Activated CD8-positive, alpha-beta memory T cell treated with anti-CD3 and anti-CD28 coated beads, Interleukin-2, amount 50 U/mL, for 1 hour (primary cell): Measurements from ENCODE around the gene PHF8.

Experiments used
- DNase-seq: peaks from one replicate; pipeline ENCODE4 v3.0.0-alpha.2; 2020; ENCODE audit errors: extremely low read depth

The PHF8 gene

DNA sequence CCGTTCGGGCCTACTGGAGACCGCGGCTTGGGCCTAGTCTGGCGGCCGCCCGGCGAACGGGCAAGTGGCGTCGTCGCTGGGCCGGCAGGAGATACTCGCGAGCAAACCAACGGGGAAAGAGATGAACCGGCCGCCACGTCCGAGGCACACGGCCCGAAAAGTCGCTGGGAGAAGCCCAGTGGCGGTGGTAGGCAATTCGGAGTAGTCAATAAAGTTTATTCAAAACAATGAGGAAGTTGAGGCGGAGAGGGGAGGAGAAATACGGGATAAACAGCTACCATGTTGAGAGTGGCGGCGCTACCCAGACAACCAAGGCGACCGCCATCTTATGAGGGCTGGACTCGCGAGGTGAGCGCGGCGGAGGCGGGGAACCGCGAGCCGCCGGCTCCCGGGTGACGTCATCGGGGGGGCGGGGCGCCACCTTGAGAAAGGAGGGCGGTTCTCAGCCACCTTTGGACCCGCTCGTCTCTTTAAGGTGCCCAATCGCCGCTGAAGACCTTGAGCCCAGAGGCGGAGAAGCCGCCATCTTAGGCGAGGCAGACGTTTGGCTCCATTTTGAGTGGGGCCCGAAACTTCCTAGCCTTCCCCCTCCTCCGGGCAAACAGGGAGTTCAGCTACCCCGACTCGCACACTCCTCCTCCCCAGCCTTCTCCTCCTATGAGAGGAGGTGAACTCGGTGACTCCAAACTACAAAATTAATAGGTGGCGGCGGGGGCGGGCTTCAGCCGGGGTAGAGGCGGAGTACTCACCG is at the start of gene PHF8:
Gene PHF8, minus strand, starts transcription at position 348 of the 751 bp plus-strand sequence. CDS start 1,745 bp downstream, outside the sequence.
- peak; percentile 81 for DNase-seq

DNA sequence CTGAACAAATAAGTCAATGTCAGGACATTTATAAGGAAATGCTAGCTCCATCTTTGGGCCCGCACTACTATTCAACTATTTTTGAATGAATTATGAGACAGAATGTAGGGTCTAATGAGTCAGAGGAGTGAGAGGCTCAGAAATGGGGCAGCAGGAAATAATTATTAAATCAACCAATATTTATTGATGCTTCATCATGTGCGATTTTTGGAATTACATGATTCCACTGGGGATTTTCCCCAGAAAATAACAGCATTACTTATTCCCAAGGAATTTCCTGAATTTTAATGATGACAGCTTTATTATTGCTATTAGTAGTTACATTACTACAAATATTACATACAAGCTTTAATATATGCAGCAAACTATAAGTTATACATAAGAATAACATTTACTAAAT is 49.3 kb upstream of the PHF8 start:
- DNase-seq: no peak

DNA sequence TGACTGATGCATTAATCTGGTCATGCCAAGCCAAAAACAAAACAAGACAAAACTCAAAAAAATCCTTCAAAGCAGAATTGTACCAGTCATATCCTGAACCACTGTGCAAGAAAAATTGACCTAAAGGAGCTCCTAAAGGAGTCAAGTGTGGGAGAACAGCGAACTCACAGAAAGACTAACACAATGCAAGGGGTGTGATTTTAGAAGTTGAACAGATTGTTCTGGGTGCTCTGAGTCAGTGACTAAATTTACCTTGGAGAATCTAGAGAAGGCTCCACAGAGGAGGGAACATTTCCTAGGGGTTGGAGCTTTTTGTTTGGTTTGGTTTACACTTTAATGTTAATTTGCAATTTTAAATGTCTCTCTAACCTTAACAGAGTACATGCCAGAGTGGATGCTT is 48.9 kb upstream of the PHF8 start:
- no peak for DNase-seq

DNA sequence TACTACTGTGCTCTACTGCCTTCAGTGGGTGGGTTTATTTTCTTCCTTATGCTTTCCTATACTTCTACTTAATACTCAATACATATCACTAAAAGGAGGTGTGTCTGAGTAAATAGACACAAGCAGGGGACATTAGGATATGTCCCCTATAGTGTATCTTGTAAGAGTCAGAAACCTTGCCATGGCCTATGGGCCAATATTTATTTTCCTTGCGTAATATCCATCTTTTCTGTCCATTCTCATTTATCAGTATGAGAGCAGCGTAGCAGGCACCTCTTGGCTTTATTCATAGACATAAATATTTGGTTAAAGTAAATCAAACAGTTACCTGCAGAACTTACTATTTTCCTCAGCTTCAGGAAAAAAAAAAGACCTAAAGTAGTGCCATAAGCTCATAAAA is 46.6 kb upstream of the PHF8 start:
- no peak for DNase-seq

DNA sequence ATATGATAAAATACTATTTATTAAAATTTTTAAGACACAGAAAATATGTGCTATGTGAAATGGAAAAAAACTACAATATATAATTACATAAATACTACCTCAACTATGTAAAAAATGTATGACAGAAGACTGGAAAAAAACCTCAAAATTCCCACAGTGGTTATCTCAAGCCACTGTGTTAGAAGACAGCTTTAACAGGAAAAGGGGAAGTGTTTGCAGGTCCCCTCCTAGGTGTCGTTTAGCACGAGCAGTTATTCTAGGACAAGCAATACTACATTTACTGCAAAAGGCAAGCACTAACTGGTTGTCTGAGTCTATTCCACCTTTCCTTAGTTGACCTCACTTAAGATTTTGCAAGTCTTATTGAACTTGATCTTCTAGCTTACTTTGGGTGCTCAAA is 44.9 kb upstream of the PHF8 start:
- no peak for DNase-seq

DNA sequence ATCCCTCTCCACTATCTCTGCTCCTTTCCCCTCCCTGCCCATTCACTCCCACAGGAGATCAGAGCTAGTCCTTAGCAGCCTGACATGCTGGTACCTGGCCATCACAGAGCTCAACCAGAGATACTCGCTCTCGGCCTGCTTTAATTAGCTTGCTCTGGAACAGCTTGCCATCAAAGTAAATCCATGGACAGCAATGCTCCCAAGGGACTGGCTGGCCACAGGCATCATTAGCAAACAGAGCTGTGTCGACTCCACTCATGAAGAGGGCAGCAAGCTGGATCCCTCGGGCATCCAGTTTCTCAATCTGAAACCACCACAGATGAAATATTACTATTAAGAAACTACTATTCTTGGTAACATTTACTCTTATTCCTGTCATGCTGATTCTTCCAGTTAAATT is 43.4 kb upstream of the PHF8 start:
- no peak for DNase-seq

DNA sequence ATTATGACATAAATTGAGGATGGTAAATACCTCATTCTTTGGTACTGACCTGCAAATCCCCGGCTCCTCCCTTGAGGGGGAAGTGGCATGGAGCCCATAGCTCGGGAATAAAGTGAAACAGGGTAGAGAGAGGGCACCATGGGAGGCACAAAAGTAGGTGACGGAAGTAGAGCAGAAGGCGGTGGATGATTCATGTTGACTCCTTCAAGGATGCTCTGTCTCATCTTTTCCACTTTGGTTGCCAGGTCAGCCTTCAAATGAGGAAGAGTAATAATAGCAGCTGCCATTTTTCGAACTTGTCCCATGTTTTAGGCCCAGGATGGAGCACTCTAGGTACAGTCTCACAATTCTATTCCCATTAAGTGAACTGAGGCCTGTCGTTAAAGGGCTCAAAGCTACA is 41.4 kb upstream of the PHF8 start:
- DNase-seq: no peak

DNA sequence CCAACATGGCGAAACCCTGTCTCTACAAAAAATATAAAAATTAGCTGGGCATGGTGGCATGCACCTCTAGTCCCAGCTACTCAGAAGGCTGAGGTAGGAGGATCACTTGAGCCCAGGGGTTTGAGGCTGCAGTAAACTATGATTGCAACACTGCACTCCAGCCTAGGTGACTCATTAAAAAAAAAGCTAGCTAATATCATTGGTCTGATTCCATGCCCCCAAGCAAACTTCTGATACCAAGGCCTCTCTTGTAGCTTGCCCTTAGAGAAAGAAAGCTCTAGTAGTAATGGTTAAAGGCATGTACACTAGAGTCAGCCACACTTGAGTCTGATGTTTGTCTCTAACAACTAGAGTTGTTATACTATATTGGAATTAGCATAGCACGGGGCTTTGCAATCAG is 32.6 kb upstream of the PHF8 start:
- no peak for DNase-seq

DNA sequence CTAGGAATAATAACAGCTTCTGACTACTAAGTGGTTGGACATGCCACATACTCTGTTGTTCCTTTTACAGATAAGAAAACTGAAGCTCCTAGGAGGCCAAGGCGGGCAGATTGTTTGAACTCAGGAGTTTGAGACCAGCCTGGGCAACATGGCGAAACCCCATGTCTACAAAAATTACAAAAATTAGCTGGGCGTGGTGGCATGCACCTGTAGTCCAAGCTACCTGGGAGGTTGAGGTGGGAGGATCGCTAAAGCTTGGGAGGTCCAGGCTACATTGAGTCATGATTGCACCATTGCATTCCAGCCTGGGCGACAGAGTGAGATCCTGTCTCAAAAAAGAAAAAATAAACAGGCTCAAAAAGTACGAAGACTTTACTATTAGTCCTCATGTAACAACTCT is 30.6 kb upstream of the PHF8 start:
- no peak for DNase-seq

DNA sequence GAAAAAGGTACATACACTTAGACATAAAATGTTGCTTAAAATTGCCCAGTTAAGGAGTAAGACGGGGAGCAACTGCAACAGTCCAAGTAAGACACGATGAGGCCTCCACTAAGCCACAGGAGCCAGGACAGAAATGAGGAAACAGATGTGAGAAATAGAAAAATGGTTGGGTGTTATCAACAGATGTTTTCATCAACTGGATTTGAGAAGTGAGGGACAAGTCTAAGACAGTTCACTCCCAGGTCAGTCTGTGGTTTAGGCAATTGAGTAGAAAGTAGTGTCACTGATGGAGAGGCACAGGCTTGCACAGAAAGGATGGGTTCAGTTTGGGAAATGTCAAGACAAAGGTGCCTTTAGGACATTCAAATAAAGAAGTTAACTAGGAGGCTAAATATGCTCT is 23.5 kb upstream of the PHF8 start:
- no peak for DNase-seq

DNA sequence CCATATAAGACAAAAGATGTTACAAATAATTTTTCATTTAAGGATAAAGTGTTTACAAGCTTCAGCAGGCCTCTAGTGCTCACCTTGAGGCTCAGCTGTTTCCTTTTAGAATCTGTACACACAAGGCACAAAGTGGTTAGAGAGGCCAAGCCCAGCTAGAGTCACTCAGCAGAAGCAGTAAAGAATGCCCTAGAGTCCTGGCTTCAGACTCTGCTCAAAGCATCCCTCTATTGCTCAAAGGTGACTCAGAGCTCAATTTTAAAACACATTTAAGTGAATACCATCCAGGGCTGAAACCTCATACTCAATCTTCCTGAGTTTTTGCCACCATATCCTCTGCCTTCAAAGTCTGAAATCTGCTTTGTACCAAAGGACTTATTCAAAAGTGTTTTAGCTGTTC is 22.6 kb upstream of the PHF8 start:
- DNase-seq: no peak

DNA sequence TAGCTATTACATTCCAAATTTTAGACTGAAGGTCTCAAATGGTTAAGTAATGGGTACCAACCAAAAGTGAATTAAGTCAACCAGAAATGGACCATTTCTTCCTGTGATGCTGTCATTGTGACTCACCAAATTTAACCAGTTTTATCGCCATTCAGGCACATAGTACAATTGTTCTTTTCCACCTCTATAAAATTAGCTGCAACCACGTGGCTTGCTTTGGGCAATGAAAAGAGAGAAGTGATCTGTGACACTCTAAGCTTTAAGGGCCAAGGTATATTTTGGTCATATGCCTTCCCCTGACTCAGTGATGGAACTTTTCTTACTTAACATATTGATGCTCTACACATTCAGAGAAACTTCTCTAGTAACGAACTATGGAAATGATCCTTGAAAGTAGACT is 20.3 kb upstream of the PHF8 start:
- no peak for DNase-seq

DNA sequence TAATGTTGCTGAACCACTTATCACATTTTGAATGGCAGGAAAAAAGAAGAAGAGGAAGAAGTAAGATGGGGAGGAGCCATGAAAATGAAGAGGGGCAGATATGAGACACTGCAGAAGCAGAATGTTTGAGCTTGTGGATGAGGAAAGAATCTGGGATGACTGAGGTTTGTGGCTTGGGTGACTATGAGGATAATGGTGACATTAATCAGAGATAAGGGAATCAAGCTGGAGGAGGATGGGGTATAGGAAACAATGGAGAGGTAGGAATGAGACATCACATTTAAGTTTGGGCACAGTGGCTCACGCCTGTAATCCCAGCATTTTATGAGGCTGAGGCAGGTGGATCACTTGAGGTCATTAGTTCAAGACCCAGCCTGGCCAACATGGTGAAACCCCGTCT is 19.1 kb upstream of the PHF8 start:
- no peak for DNase-seq

DNA sequence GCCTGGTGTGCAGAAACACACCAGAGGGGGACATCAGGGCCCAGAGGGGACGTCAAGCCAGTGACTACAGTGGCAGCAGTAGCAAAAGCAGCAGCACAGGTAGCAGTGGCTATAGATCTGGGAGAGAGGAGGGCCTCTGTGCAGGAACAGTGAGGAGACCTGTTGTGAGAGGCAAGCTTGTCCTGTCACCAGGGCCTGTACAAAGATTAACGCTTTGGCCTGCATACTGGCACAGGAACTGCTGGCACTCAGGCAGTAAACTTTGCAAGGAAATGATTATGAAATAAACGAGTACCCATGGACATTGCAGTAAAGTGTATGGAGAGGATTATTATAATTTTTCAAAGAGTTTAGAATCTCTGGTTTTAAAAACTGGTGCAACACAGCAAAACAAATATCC is 5.5 kb upstream of the PHF8 start:
- no peak for DNase-seq

DNA sequence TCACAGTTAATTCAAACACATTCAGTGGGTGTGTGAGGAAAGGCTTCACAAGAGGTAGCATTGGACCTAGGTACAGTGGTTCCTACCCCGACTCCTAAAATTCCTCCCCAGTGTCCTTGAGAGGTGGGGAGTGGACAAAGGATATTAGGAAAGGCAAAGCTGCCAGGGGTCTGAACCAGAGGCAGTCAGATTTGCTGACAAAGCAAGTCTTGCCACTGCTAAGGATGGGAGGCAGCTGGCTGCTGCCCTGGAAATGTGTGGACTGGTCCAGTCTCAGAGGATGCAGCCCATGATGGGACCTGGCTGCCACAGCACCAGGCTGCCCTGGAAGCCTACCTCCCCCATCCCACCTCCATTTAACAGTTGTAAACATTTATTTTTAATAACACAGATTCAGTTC is 4.1 kb upstream of the PHF8 start:
- no peak for DNase-seq

DNA sequence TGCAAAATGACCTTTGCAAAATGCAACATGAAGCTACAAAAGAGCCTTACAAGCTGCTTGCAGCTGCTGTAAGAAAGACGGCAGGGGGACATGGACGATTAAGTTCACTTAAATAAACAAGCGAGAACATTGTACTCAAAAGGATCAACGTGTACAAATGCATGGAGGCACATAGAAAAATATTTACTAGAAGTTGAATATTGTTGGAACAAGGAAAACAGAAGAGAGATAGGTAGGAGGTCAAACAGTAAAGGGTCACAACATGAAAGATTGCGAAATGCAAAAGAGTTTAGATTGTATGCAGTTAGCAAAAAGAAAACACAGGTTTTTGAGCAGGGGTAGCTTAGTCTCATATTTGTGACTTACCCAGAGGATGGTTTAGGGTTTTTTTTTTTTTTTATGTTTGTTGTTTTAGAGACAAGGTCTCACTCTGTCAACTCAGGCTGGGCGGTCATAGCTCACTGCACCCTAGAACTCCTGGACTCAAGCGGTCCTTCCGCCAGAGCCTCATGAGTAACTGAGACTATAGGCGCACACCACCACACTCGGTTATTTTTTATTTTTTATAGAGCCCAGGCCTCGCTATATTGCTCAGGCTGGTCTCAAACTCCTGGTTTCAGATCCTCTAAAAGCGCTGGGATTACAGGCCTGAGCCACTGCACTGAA is 1.4 kb upstream of the PHF8 start:
- DNase-seq: no peak

DNA sequence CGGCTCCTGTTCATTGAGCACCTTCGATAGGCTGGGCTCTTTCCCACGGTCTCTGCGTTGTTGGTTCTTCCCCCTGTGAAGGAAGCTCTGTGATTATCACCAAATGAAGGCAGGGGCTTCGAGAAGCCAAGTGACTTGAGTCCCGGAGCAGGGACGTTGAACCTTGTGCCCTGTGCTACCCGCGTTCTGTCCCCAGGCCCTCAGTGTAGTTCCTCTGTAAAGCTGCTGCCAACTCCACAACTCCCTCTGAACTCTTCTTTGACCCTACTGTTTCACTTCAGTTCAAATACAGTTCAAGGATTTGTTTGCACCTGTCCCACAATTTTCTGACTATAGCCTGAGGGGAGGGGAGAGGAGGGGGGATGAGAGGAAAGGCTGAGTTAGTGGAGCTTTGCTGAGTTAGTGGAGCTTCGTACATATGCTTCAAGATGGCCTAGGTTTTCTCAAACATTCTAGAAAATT is 635 bp upstream of the PHF8 start:
- no peak for DNase-seq

DNA sequence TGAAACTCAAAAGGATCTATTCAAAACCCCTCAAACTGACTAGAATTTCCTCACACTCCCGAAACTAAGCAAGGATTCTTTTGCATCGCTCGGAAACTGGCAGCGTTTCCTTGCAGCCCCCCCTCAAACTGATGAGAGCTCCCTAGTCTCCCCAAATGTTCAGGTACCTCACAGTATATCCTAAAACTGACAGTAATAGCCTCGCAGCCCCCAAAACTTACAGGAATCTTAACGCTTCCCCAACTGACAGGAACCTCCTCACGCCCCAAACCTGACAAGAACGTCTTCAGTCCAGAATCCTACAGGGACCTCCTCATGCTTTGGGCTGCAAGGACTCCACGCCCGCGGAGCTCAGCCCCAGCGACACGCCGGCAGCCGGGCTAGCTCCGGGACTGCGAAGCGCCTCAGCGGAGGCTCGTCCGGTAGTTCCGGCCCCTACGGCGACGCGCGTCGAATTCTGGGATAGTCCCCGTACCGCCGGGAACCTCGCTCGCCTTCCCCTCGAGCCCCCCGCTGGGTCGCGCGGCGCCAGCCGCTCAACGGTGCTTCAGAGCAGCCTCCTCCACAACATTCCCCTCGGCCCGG is 640 bp downstream of the PHF8 start:
- no peak for DNase-seq

DNA sequence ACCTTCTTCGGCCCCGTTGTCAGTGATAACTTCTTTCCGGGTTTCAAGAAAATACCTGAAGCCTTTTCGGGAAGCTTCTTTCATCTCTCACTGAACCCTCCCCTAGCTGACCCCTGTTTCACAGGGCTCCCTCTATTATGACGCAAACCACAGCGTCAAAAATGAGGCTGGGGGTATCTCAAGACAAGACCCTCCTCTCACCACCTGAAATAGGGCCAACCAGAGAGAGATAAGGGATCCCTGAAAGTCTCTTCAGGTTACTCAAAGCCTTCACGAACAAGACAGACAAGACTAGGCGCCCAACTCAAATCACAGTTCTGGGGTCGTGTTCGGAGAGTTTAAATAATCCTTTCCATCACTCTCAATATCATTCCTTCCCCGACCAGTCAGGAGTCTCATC is 1.2 kb downstream of the PHF8 start:
- DNase-seq: no peak

DNA sequence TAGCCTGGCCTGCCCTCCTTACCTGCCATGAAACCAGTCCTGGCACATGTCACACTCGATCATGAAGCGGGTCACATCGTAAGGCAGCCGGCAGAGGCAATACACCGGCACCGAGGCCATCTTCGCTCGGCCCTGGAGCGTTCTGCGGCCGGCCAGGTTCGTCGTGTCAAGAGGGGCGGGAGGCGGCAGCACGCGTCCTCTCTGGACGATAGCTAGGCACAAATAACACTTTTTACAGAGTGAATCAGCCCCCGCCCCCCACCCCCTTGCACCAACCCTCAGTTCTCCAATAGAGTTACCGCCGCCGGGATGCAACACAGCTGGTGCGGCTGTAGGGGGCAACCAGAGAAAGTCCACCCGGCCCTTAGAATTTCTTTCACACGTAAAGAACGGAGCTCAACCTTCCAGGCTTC is 1.7 kb downstream of the PHF8 start:
- no peak for DNase-seq

DNA sequence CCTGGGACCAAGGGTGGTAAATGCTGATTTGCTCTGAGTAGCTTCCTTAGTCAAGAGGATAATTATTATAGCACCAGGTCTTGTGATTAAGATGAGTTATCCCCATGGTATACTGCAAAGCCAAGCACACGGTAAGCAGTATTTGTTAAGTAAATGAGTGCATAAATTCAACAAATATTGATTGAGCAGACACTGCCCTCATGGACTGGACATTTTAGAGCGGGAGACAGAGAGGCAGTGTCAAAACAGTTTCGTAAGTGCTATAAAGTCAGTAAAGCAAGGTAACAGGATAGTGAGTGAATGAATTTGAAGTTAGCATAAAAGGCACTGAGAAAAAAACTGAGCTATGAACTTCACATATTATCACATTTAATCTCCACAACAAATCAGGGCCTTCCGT is 13.9 kb downstream of the PHF8 start:
- DNase-seq: no peak

DNA sequence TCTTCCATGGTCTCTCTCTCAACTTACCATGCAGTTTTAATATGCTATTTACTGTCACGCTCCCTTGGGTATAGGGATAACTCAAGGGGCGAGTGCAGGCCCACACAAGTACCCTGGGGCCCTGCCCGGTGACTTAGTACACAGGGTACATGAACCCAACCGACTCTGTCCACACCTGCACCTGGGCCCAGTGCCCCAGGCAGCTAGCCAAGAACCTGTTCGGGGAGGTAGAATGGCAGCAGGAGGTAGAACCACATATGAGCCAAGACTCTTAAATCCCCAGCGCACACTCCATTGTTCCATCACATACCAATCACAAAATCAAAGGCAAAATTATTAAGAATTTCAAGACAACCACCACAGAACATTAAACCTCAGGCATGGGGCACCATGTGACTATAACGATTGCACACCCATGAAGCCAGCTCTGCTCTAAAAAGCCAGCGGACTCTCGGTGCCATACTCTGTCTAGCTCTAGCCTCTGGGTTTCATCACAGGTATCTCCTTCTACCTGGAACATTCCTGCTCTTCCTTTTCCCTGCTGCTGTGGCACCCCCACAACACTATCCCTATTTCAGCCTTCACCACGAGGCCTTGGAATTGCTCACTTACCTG is 14.6 kb downstream of the PHF8 start:
- no peak for DNase-seq

DNA sequence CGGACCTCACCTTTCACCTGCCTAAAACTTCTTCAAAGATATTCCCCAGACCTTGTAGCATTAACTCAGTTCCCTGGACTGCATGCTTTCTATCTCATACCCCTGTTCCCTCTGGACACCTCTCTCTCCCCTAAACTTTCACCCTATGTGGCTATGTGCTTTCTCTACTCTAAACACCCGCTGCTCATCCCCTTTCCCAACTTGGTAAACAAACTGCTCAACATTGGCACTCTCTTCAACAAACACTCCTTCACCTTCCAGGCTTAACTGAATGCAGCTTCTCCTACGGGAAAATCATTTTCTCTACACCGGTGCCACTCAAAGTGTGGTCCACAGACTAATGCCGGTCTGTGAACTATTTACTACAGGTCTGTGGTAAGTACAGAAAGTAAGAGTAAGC is 19.9 kb downstream of the PHF8 start:
- DNase-seq: no peak
